Left lobe of liver (tissue), 2 donors: Measurements from ENCODE around the gene HMGCR. TPM values are rescaled to one million over a fixed set of nuclear protein-coding genes. Genes with fewer than 3 reads are reported as not detected.
A peak's percentile ranks its signal among the peaks of the same experiment; 100 is the strongest.
"Not testable (repeated sequence)": the region's sequence is repeated elsewhere in the genome, so short reads cannot be mapped to it uniquely, and the experiment has no call there.

Experiments used
- ATAC-seq: fragments of 200-7000 bp; cut with Tn5 transposase; one replicate; pipeline ENCODE4 v1.9.1; 2020; ENCODE audit warnings: mild to moderate bottlenecking, moderate library complexity
- DNase-seq: peaks from one replicate; pipeline ENCODE4 v3.0.0-alpha.2; 2020; ENCODE audit warnings: low spot score
- total RNA-seq: library from RNA; stranded (reverse); gene quantifications from one replicate; pipeline ENCODE4 v1.2.1, GENCODE V29; 2021
- donor health status: DM: no; HTN: no; CAD: no; lungs with moderate emphysema.
- donor health status: DM: no; HTN: yes; CAD: no.

HMGCR gene
- 15.5 TPM for total RNA-seq

GRCh38 chr5:75336615-75337336 is at the start of gene HMGCR:
Gene HMGCR, plus strand, starts transcription at chr5:75337220. Its CDS starts 5,386 bp downstream, at chr5:75342606.
- DNase-seq (peak; percentile 100), ATAC-seq (peak; percentile 93)

- DNase-seq, result peak; percentile 58
- ATAC-seq, result peak; percentile 60
Measured at GRCh38 chr5:75291844-75292243, 45.2 kb upstream of the HMGCR start.

- ATAC-seq, result no peak
- DNase-seq, result no peak
Measured at GRCh38 chr5:75300084-75300483, 36.9 kb upstream of the HMGCR start.

- no peak for DNase-seq
- ATAC-seq, result no peak
Measured at GRCh38 chr5:75303419-75303818, 33.6 kb upstream of the HMGCR start.

- ATAC-seq, DNase-seq: not testable (repeated sequence)
Measured at GRCh38 chr5:75304486-75304885, 32.5 kb upstream of the HMGCR start.

GRCh38 chr5:75306746-75307145 is 30.3 kb upstream of the HMGCR start:
- ATAC-seq (no peak), DNase-seq (no peak)

- DNase-seq, result no peak
- no peak for ATAC-seq
Measured at GRCh38 chr5:75310212-75310611, 26.8 kb upstream of the HMGCR start.

GRCh38 chr5:75319148-75319547 is 17.9 kb upstream of the HMGCR start:
- not testable (repeated sequence) for DNase-seq, ATAC-seq

- no peak for DNase-seq
- no peak for ATAC-seq
Measured at GRCh38 chr5:75319638-75320037, 17.4 kb upstream of the HMGCR start.

- ATAC-seq (no peak), DNase-seq (no peak)
Measured at GRCh38 chr5:75320371-75320770, 16.6 kb upstream of the HMGCR start.

- DNase-seq (no peak), ATAC-seq (no peak)
Measured at GRCh38 chr5:75322066-75322465, 15.0 kb upstream of the HMGCR start.

- ATAC-seq, result peak; percentile 37
Measured at GRCh38 chr5:75324791-75325190, 12.2 kb upstream of the HMGCR start.

GRCh38 chr5:75325242-75325641 is 11.8 kb upstream of the HMGCR start:
- peak; percentile 97 for ATAC-seq
- no peak for DNase-seq

More at GRCh38 chr5:75324791-75325190, 12.2 kb upstream of the HMGCR start:
- no peak for DNase-seq

- DNase-seq, result no peak
- no peak for ATAC-seq
Measured at GRCh38 chr5:75330404-75330803, 6.6 kb upstream of the HMGCR start.

- no peak for DNase-seq
- ATAC-seq, result peak; percentile 68
Measured at GRCh38 chr5:75331095-75332090, 5.6 kb upstream of the HMGCR start.

- DNase-seq, ATAC-seq: not testable (repeated sequence)
Measured at GRCh38 chr5:75333759-75334158, 3.3 kb upstream of the HMGCR start.

GRCh38 chr5:75334413-75334812 is 2.6 kb upstream of the HMGCR start:
- not testable (repeated sequence) for DNase-seq, ATAC-seq

- no peak for DNase-seq
- ATAC-seq, result no peak
Measured at GRCh38 chr5:75335486-75335885, 1.5 kb upstream of the HMGCR start.

GRCh38 chr5:75335952-75336614 is 937 bp upstream of the HMGCR start:
- ATAC-seq (peak; percentile 55), DNase-seq (no peak)

- DNase-seq, result peak; percentile 65
Measured at GRCh38 chr5:75337366-75338021, 474 bp downstream of the HMGCR start.

More at GRCh38 chr5:75337366-75338021, 474 bp downstream of the HMGCR start:
- ATAC-seq, result peak; percentile 18
